HG03135 (cell line): ENCODE measurements around the gene ADAMTS14.
"Not testable (repeated sequence)": the region's sequence is repeated elsewhere in the genome, so short reads cannot be mapped to it uniquely, and the experiment has no call there.

Experiments used
- ATAC-seq: cut with Tn5 transposase; IDR thresholded peaks from one replicate; pipeline ENCODE4 v1.9.1; 2021; ENCODE audit warnings: mild to moderate bottlenecking, moderate library complexity; ENCODE audit not compliant: unreplicated experiment

The ADAMTS14 gene

DNA sequence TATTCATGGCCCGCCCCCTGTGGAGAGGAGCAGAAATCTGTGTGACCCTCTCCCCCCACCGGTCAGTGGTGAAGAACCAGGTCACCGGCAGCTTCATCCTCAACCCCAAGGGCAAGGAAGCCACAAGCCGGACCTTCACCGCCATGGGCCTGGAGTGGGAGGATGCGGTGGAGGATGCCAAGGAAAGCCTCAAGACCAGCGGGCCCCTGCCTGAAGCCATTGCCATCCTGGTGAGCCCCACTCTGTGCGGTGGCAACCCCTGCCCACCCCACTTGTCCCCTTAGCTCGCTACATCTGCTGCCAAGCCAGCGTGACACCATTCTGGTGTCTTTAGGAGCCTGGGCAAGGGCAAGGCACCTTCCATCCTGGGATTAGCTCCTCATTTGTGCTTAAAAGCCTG lies 77.5 kb downstream of the ADAMTS14 start:
- ATAC-seq = no peak

- ATAC-seq = no peak
Observed at GRCh38 chr10:70750156-70750703, 77.9 kb downstream of the ADAMTS14 start.

DNA sequence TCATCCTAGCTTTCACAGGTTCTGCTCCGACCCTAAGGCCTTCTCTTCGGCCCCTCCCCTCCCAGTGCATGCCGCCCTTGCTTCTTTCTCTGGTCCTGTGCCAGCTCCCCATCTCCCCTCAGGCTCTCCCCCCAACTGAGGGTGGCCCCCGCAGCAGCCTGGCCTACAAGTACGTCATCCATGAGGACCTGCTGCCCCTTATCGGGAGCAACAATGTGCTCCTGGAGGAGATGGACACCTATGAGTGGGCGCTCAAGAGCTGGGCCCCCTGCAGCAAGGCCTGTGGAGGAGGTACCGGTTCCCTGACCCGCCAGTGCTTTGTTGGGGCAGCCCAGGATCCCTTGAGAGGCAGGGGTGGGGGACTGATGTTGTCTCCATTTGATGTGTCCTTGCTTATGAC lies 79.0 kb downstream of the ADAMTS14 start:
- ATAC-seq = no peak

DNA sequence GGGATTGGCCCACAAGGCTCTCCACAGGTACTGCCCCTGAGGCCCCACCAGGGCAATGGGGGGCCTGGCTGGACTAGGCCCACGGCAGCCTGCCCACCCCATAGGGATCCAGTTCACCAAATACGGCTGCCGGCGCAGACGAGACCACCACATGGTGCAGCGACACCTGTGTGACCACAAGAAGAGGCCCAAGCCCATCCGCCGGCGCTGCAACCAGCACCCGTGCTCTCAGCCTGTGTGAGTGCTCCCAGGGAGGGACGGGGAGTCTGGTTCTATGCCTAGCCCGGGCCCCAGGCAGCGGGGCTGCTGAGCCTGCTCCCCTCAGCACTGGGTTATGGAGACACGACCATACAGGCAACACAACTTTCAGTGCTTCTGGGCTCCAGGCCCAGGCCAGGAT lies 79.7 kb downstream of the ADAMTS14 start:
- ATAC-seq = no peak

- ATAC-seq = no peak
Observed at GRCh38 chr10:70752571-70752970, 80.3 kb downstream of the ADAMTS14 start.

GRCh38 chr10:70753026-70753663 lies 80.8 kb downstream of the ADAMTS14 start:
- no peak for ATAC-seq

DNA sequence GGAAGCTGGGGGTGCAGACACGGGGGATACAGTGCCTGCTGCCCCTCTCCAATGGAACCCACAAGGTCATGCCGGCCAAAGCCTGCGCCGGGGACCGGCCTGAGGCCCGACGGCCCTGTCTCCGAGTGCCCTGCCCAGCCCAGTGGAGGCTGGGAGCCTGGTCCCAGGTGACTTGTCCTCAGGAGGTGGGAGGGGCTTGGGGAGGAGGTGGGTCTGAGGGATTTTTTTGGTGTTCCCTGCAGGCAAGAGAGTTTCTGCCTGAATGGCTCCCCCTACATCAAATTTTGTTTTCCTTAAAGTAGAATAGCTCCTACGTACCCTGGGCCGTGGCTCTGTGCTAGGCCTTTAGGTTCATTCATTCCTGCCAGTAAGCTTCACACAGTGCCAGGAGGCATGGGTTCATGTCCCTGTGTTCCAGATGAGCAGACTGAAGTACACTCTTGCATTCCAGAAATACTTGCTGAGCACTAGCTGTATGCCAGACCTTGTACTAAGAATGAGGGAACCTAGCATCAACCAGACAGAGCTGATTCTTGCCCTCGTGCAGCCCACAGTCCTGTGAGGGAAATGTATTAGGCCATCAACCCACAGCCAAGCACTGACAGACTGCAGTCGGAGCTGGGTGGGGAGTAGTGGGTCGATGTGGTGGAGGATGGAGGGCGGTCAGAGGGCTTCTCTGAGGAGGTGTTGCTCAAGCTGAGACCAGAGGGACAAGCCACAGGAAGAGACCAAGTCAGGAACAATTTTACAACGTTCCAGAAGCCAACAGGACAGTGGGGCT lies 81.7 kb downstream of the ADAMTS14 start:
- no peak for ATAC-seq

DNA sequence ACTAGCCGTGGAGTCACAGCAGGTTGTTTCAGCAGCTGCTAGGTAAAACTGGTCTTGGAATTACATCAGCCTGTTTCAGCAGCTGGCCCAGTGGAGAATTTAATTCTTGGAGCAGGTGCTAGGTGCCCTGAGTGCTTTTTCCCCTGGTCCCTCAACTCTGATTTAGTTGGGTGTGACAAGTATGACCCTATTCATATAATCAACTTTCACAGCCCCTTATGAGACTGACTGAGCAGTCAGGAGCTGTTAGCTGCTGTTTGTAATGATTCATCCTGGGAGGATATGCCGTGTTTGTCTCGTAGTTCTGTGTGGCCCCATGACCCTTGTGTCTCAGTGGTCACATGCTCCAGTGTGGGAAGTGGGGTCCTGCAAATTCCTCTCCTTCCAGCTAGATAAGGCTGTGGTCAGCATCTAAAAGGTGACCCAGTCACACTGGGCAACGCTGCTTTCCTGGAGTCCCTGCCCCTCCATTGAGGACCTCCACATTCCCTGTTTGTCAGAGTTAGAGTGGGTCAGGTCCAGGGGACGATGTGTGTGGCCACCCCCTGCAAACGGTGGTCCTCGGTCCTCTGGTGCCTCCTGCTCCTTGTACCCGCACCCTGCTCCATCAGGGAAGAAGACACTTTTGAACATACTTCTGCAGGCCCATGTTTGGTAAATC lies 84.5 kb downstream of the ADAMTS14 start:
- ATAC-seq = no peak

GRCh38 chr10:70757856-70758255 lies 85.5 kb downstream of the ADAMTS14 start:
- ATAC-seq = no peak

DNA sequence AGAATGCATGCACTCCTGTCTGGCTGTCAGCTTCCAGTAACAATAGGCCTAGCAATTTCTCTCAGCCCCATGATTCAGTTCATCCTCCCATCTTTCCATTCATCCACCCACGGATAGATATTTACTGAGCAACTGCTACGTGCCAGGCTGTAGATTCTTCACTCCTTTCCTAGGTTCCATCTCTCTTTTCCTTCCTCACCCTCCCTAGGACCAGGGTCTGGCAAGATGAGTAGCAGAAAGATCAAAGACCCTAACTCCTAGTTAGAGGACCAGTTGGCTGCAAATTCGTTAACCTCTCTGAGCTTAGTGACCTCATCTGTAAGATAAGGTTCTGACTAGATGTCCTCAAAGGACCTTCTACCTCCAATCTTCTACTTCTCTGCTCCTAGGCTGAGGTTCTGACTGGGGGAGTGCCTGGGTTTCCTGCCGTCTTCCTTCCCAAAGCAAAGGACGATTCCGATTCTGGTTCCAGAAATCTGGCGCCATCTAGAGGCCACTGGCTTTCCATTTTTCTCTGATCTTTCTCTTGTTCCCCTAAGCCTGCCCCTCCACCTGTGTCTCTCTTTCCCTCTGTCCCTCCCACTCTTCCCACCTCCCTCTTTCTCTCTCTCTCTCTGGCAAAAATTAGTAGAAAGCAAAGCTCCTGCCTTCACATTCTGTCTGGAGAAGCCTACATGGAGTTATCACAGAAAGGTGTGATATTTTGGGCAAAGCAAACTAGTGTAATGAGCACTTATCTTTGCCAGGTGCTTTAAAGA lies 86.6 kb downstream of the ADAMTS14 start:
- ATAC-seq = no peak

- no peak for ATAC-seq
Observed at GRCh38 chr10:70759781-70760180, 87.5 kb downstream of the ADAMTS14 start.

DNA sequence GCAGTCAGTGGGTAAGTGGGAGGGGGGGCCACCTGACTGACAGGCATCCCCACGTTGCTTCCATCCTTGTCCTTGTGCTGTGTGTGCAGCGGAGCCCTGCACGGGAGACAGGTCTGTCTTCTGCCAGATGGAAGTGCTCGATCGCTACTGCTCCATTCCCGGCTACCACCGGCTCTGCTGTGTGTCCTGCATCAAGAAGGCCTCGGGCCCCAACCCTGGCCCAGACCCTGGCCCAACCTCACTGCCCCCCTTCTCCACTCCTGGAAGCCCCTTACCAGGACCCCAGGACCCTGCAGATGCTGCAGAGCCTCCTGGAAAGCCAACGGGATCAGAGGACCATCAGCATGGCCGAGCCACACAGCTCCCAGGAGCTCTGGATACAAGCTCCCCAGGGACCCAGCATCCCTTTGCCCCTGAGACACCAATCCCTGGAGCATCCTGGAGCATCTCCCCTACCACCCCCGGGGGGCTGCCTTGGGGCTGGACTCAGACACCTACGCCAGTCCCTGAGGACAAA lies 88.0 kb downstream of the ADAMTS14 start:
- ATAC-seq = no peak

DNA sequence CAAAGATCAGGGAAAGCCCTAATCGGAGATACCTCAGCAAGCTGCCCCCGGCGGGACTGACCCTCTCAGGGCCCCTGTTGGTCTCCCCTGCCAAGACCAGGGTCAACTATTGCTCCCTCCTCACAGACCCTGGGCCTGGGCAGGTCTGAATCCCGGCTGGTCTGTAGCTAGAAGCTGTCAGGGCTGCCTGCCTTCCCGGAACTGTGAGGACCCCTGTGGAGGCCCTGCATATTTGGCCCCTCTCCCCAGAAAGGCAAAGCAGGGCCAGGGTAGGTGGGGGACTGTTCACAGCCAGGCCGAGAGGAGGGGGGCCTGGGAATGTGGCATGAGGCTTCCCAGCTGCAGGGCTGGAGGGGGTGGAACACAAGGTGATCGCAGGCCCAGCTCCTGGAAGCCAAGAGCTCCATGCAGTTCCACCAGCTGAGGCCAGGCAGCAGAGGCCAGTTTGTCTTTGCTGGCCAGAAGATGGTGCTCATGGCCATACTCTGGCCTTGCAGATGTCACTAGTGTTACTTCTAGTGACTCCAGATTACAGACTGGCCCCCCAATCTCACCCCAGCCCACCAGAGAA lies 88.8 kb downstream of the ADAMTS14 start:
- no peak for ATAC-seq

DNA sequence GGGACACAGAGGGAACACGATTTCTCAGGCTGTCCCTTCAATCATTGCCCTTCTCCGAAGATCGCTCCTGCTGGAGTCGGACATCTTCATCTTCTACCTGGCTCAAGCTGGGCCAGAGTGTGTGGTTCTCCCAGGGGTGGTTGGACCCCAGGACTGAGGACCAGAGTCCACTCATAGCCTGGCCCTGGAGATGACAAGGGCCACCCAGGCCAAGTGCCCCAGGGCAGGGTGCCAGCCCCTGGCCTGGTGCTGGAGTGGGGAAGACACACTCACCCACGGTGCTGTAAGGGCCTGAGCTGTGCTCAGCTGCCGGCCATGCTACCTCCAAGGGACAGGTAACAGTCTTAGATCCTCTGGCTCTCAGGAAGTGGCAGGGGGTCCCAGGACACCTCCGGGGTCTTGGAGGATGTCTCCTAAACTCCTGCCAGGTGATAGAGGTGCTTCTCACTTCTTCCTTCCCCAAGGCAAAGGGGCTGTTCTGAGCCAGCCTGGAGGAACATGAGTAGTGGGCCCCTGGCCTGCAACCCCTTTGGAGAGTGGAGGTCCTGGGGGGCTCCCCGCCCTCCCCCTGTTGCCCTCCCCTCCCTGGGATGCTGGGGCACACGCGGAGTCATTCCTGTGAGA lies 89.5 kb downstream of the ADAMTS14 start:
- ATAC-seq = no peak

DNA sequence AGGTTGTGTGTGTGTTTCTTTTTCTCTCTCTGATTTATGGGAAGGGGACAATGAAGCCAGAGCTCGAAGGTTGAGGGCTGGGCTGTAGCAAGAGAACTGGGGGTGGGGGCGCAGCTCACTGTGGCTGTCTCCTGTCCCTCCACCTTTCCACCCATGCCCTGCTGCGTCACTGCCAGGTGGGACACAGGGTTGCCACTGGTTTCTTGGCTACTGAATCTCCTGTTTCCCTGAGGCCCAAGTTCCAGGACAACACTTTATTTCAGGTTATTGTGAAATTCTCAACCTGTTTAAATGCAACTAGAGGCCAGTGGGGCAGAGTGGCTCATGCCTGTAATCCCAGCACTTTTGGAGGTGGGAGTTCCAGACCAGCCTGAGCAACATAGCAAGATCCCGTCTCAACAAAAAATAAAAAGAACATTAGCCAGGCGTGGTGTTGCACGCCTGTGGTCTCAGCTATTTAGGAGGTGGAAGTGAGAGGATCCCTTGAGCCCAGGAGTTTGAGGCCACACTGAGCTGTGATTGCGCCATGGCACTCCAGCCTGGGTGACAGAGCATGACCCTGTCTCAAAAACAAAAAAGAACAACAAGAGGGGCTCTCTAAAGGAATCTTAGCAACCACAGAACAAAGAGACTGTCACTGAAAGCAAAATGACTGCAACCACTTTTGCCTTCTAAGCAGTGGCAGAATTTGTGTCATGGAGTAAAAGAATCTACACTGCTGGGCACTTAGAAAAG lies 90.3 kb downstream of the ADAMTS14 start:
- no peak for ATAC-seq

GRCh38 chr10:70763567-70763966 lies 91.3 kb downstream of the ADAMTS14 start:
- ATAC-seq = no peak

GRCh38 chr10:70765794-70766594 lies 93.7 kb downstream of the ADAMTS14 start:
- ATAC-seq = no peak

GRCh38 chr10:70768026-70768685 lies 95.8 kb downstream of the ADAMTS14 start:
- not testable (repeated sequence) for ATAC-seq
